NCI-H146 (cell line): ENCODE data around the gene IPO13.

Source experiments
- DNase-seq: peaks from one replicate; lab custom pipeline; 2025; lab: John Stamatoyannopoulos, UW

IPO13 gene

DNA sequence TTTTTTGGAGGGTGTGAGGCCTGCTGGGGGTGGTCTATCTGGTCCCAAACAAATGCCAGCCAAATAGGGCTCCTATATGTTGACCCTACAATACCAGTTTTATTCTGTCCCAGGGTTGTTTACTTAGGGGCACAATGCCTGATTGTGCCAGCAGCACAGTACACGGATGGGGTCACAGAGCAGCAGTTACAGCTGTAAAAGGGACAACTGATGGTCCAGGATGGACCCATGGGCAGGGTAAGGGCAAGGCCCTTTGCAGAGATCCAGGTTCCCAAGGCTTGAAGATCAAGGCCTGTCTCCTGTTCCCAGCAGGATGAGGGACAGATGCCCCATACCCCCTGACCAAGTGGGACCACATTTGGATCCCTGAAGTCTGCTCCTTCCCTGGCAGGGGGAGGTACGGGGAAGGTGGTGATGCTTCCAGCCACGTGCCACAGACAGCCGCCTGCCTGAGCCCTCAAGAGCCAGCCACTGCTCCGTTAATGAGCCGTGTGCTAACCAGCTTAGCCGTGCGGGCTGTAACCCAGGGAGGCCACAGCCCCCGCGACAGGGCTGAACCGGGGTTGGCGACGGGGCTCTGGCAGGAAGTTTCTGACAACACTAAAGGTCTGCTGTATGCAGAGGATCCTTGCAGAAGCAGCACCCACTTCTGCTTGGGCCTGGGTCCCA is 66.3 kb downstream of the IPO13 start:
- DNase-seq: no peak

DNA sequence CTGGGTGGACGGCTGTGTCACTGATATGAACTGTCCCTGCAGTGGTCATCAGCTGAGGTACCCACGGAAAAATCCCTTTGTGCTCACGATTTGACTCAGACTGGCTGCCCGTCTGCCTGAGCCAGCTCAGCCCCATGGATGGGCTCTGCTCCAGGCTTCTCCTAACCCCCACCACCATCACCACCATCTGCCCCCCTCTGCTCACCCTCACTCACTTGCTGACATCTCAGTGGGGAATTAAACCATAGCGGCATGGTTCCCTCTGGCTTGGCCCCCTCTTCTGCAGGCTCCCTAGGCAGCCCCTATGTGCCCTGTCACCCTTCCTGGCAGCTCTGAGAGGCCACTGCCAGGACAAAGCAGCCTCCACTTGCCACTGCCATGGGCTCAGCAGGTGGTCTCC is 67.2 kb downstream of the IPO13 start:
- DNase-seq: no peak

DNA sequence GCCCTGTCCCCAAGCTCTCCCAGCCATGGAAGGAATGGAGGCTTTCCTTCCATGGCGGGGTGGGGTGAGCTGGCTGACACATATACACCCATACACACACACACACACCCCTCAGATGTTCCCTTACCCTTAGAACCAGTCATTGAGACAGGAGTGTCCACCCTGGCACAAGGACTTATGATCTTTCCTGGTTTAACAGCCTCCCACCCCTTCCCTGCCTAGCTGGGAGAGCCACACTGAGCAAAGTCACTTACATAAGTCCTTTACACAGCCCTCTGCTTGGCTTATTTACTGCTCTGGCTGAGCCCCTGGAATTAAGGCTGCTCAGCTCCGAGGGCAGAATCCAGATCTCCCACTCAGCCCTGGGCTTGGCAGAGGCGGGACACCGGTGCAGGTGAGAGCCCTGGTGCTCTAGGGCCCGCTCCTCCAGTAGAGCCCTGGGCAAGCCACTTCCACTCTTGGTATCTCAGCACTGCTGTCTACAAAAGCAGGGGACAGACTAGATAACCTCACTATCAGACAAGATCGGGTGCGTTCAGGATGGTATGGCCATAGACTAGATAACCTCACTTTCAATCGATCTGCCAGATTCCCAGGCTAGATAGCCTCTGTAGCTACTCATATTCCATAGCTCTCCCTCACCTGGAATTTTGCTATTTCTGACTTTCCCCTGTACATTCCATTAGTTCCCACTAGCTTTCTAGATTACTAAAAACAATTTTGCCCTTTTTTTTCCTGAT is 67.8 kb downstream of the IPO13 start:
- no peak for DNase-seq

DNA sequence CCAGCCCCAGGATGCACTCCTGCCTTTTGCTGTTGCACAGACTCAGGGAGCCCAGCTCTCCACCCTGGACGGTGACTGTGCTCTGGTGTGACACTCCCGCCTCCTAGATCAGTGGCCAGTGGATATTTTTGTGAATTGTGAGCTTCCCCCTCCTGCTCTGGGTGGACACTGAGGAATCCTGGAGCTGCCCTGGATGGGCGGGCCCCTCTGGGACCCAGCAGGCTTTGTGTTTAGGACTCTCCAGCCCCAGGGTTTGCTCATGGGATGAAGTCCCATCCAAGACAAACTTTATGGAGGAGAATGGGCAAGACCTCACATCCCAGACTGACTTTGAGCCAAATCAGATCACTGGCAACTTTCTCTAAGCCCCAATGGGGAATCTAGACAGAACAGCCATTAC is 68.5 kb downstream of the IPO13 start:
- no peak for DNase-seq

DNA sequence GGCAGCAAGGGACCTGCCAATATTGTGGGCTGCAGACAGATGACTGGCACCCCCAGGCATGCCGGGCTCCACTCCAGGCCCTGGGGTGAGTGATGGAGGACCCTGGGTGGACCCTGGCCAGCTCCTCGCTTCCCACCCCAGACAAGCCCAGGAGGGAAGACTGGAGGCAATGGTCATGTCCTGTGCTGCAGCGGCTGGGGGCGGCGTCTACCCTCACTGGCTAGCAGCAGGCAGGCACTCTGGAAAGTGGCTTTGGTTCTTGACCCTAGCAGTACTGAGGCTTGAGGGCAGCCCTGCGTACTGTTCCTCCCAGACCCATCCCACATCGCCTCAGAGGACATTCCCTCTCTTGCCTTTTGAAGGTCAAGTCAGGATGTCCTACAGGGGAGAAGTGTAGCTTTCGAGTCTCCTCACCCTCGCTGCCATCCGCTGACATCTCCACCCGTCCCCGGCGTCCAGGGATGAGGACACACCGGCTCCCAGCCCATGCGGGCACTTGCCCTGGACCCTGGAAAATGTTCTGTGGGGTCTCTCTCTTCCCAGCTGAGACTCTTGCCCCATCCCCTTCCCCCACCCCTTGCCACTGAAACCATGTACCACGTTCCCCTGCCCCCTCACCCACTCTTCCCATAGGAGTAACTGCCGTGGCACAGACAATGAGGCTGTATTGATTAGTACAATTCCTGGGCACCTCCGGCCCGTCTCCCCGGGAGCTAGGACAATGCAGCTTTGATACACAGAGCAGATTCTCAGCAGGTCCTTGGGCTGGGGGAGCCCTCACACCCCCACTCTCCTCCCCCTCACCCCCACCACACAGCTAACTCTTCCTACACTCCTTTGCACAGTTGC is 69.5 kb downstream of the IPO13 start:
- DNase-seq: no peak

DNA sequence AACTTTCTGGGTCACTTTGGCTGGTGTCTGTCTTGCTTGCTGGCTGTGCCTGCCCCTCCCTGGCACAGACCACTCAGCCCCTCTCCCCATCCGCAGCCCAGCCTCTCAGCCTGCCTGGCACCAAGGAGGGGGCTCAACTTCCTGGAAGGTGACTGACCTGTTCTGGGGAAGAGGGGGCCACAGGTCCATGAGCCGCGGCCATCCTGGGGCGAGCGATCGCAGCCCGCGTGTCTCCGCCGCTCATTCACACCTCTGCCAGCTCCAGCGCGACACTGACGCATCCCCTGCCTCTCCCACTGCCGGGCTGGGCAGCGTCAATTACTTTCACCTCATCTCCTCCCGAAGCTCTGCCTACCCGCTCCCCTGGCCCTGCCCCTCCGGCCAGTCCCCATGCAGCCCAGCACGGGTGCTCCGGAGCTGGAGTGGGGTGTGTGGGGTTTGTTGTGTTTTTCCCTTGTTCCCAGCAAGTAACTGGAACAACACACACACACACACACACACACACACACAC is 70.2 kb downstream of the IPO13 start:
- no peak for DNase-seq
